ENCODE measurements around the gene GABARAPL1. TPM values are rescaled to one million over a fixed set of nuclear protein-coding genes. Genes with fewer than 3 reads are reported as not detected.

The GABARAPL1 gene
- total RNA-seq, 1 donor from 2014 or later = 114 TPM

DNA sequence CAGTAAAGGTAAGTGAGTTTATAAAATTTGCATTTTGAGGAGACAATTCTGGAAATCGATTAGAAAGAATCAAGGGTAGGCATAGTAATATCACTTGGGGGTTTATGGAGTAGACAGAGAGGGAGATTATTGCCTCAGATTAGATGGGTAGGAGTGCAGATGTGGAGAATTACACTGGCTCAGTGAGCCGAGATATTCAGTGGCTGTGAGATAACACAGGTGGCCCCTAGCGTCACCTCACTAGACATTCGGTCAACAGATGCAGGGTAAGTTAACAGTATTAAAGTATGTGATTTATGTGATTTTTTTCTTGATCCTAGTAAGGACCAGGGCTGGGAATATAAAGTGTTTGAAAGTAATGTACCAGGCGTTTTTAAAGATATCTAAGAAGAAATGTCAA, 55.4 kb downstream of the GABARAPL1 start:
- H3K27me3 ChIP-seq = no peaks in the 10 kb centered on the region
- no peaks in the 10 kb centered on the region for H3K9me3 ChIP-seq
- no peaks in the 10 kb centered on the region for H3K4me1 ChIP-seq
- intact Hi-C loops (cut with DNase I) = no loop called here
- H3K4me3 ChIP-seq = no peak overlapping the region
- no peak for DNase-seq
- H3K36me3 ChIP-seq = no peaks in the 10 kb centered on the region
- TF ChIP-seq, protein P1, sequence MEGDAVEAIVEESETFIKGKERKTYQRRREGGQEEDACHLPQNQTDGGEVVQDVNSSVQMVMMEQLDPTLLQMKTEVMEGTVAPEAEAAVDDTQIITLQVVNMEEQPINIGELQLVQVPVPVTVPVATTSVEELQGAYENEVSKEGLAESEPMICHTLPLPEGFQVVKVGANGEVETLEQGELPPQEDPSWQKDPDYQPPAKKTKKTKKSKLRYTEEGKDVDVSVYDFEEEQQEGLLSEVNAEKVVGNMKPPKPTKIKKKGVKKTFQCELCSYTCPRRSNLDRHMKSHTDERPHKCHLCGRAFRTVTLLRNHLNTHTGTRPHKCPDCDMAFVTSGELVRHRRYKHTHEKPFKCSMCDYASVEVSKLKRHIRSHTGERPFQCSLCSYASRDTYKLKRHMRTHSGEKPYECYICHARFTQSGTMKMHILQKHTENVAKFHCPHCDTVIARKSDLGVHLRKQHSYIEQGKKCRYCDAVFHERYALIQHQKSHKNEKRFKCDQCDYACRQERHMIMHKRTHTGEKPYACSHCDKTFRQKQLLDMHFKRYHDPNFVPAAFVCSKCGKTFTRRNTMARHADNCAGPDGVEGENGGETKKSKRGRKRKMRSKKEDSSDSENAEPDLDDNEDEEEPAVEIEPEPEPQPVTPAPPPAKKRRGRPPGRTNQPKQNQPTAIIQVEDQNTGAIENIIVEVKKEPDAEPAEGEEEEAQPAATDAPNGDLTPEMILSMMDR (IDR thresholded peaks at IDR 0.05) = no peak
- no peak overlapping the region for H3K27ac ChIP-seq
- ATAC-seq = no peak

DNA sequence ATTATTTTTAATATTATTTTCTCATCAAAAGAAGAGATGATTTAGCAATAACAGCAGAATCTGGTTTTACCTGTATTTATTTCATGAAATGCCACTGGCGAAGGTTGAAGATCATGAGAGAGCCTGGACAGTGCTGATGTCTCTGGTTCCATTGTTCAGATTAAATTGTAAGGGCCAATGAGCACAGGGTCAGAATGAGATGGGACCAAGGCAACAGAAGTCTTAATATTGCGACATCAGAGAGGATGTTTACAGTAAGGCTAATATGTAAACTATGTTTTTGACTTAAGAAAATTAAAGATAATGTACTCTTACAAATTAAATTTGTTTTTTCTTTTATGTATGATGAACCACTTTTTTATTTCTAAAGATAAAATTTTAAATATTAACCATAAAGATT, 59.8 kb downstream of the GABARAPL1 start:
- DNase-seq (no peak), ATAC-seq (no peak)
- Histone ChIP-seq H3K4me1 (no peaks in the 10 kb centered on the region), H3K27ac (no peak overlapping the region), H3K4me3 (no peak overlapping the region), H3K9me3 (no peaks in the 10 kb centered on the region), H3K27me3 (no peaks in the 10 kb centered on the region), H3K36me3 (no peaks in the 10 kb centered on the region)
- TF ChIP-seq, protein P1 (IDR thresholded peaks at IDR 0.05) = no peak
- intact Hi-C loops (cut with DNase I) = no loop called here

Other genes with a start within 250 kb of the GABARAPL1 start
- gene CLEC12A, start 241.5 kb upstream of the GABARAPL1 start, total RNA-seq = 43.4 TPM
- not detected for gene CLEC1B, start 213.8 kb upstream of the GABARAPL1 start, total RNA-seq
- 1.4 TPM for gene CLEC12B, start 202.2 kb upstream of the GABARAPL1 start, total RNA-seq
- 0.43 TPM for gene CLEC9A, start 182.2 kb upstream of the GABARAPL1 start, total RNA-seq
- 15.0 TPM for gene CLEC1A, start 113.9 kb upstream of the GABARAPL1 start, total RNA-seq
- gene CLEC7A, start 82.7 kb upstream of the GABARAPL1 start, total RNA-seq = 51.1 TPM
- gene OLR1, start 40.7 kb upstream of the GABARAPL1 start, total RNA-seq = 96.1 TPM
- 2.3 TPM for gene TMEM52B, start 33.8 kb upstream of the GABARAPL1 start, total RNA-seq
- 13.3 TPM for gene KLRD1, start 95.0 kb downstream of the GABARAPL1 start, total RNA-seq
- 8.1 TPM for gene KLRK1, start 177.2 kb downstream of the GABARAPL1 start, total RNA-seq
- 1.9 TPM for gene KLRC4, start 196.9 kb downstream of the GABARAPL1 start, total RNA-seq
- not detected for gene KLRC3, start 207.7 kb downstream of the GABARAPL1 start, total RNA-seq
- gene KLRC2, start 223.1 kb downstream of the GABARAPL1 start, total RNA-seq = 2.8 TPM
- gene KLRC1, start 240.5 kb downstream of the GABARAPL1 start, total RNA-seq = 2.5 TPM